Body of pancreas (tissue), 4 donors: ENCODE measurements around the gene SORCS2. TPM values are rescaled to one million over a fixed set of nuclear protein-coding genes. Genes with fewer than 3 reads are reported as not detected.

ENCODE experiments used
- ATAC-seq: fragments of 150-250 bp; one replicate; pipeline ENCODE4 v1.9.1; 2016
- DNase-seq, 4 donors: peaks; one replicate each; pipeline ENCODE4 v3.0.0-alpha.2; 2019
- H3K27ac ChIP-seq, 4 donors: fragments of 200-600 bp; sonication (generic); 1 replicate in 3 of 4; 2 replicates in 1 of 4; pipeline versions ENCODE4 v1.5.1 to v1.6.1; 2016 to 2019; ENCODE audit warnings: mild to moderate bottlenecking in 1 of 4, mixed read lengths in 1 of 4, moderate library complexity in 1 of 4
- H3K27me3 ChIP-seq, 2 donors: fragments of 200-600 bp; sonication (generic); one replicate each; pipeline ENCODE4 v1.6.0; 2016; ENCODE audit warnings: mild to moderate bottlenecking in 1 of 2
- H3K36me3 ChIP-seq, 2 donors: fragments of 200-600 bp; sonication (generic); replicated peaks in 1 of 2; 2 replicates each; pipeline ENCODE4 v1.5.1; 2016; ENCODE audit warnings: low read depth in 2 of 2; ENCODE audit not compliant: insufficient read depth in 1 of 2
- H3K4me1 ChIP-seq: fragments of 200-600 bp; sonication (generic); one replicate; pipeline ENCODE4 v1.6.0; 2016
- H3K4me3 ChIP-seq, 2 donors: fragments of 200-600 bp; sonication (generic); 1 replicate in 1 of 2; 2 replicates in 1 of 2; pipeline ENCODE4 v1.5.1; 2016 to 2019
- H3K9me3 ChIP-seq, 3 donors: fragments of 200-600 bp; sonication (generic); 1 replicate in 2 of 3; 2 replicates in 1 of 3; pipeline ENCODE4 v1.5.1; 2016
- POLR2A ChIP-seq, 3 donors: fragments of 450-650 bp; IDR thresholded peaks; one replicate each; pipeline ENCODE4 v1.6.1; 2016; ENCODE audit warnings: antibody characterized with exemption in 3 of 3, mild to moderate bottlenecking in 2 of 3
- WGBS, 2 donors: methylation state at CpG; one replicate each; pipeline ENCODE4 v1.1.5; 2017; 5-methylcytosine and 5-hydroxymethylcytosine counted together
- intact Hi-C: fragments of 100-400 bp; cut with DNase I; formaldehyde crosslinking; loops from one replicate; pipeline ENCODE4 v1.15.1; 2023
- total RNA-seq, 2 donors: library from RNA; depleted of rRNA; stranded (reverse); fragments of >200 nt; gene quantifications; one replicate each; pipeline ENCODE4 v1.1.0, GENCODE V29; 2016
- TF ChIP-seq, protein P1 (sequence below), 7 experiments: fragments of 450-650 bp in 4 of 7; fragments of 200-600 bp in 3 of 7; sonication (generic) in 3 of 7; IDR thresholded peaks; one replicate each; pipeline ENCODE4 v1.5.1; 2016 to 2019; ENCODE audit warnings: antibody characterized with exemption in 7 of 7

Gene SORCS2
- total RNA-seq, 2 donors from 2014 or later = 0.26 to 0.33 TPM

DNA sequence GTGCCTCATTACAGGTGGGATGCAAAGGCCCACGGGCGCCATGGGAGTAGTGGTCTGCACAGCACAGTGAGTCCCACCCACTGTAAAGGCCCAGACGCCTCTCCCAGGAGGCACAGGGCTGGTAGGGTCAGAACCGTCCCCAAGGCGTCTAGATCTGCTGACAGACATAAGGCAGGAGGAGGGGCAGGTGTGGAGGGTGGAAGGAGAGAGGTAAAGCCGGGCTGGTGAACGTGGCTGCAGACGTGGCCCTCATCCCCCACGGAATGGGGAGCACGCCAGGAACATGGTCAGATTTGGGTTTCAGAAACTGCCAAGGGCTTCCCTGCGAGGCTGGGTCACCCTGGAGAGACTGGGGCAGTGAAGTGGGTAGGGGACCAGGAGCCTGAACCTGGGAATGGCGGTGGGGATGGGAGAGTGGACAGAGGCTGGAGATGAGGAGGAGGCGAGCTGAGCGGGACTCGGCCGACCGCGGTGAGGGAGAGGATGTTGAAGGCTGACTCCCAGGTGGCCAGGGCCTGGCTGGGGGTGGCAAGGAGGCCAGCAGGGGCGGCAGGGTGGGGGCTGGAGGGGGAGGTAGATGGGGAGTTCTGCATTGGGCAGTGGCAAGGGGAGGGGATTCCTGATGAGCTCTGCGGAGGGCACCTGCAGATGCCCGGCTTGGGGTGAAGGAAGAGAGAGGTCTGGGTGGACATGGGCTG is 562.4 kb downstream of the SORCS2 start:
- Histone ChIP-seq H3K36me3 (no peaks in the 10 kb centered on the region), H3K27ac (no peak overlapping the region), H3K4me3 (no peak overlapping the region), H3K27me3 (no peaks in the 10 kb centered on the region), H3K4me1 (no peaks in the 10 kb centered on the region), H3K9me3 (no peaks in the 10 kb centered on the region)
- no peak for TF ChIP-seq POLR2A (IDR thresholded peaks at IDR 0.05)
- TF ChIP-seq, protein P1, sequence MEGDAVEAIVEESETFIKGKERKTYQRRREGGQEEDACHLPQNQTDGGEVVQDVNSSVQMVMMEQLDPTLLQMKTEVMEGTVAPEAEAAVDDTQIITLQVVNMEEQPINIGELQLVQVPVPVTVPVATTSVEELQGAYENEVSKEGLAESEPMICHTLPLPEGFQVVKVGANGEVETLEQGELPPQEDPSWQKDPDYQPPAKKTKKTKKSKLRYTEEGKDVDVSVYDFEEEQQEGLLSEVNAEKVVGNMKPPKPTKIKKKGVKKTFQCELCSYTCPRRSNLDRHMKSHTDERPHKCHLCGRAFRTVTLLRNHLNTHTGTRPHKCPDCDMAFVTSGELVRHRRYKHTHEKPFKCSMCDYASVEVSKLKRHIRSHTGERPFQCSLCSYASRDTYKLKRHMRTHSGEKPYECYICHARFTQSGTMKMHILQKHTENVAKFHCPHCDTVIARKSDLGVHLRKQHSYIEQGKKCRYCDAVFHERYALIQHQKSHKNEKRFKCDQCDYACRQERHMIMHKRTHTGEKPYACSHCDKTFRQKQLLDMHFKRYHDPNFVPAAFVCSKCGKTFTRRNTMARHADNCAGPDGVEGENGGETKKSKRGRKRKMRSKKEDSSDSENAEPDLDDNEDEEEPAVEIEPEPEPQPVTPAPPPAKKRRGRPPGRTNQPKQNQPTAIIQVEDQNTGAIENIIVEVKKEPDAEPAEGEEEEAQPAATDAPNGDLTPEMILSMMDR (IDR thresholded peaks at IDR 0.05) = no peak
- intact Hi-C loops = no loop called here
- no peak for DNase-seq
- WGBS, 2 donors = 83% methylated on average over 15 to 21 of the region's 21 CpGs
- ATAC-seq = no peak

DNA sequence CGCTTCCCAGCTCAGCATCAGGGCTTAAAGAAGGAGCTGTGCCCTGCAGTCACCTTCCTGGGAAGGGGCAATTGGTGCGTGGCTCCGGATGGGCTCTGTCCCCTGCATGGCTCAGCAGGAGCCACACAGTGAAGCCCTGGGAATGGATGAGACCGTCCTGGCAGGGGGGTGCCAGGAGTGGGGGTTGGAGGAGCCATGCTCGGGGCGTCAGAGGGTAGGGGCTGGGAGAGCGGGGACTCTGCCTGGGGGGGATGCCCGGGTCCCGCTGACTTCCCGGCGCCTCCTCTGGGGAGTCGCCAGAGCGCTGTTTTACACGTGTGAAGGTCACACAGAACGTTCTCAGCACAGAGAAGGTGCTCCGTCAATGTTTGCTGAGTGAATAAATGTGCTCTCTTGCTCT is 563.2 kb downstream of the SORCS2 start:
- 65 to 72% methylated on average over 3 to 15 of the region's 16 CpGs for WGBS, 2 donors
- intact Hi-C loops = no loop called here
- no peak overlapping the region for H3K4me3 ChIP-seq
- TF ChIP-seq, protein P1 (IDR thresholded peaks at IDR 0.05) = no peak
- TF ChIP-seq POLR2A (IDR thresholded peaks at IDR 0.05) = no peak
- H3K27ac ChIP-seq = no peak overlapping the region
- DNase-seq (no peak), ATAC-seq (no peak)
- H3K9me3 ChIP-seq = no peaks in the 10 kb centered on the region
- no peaks in the 10 kb centered on the region for H3K36me3 ChIP-seq
- no peaks in the 10 kb centered on the region for H3K4me1 ChIP-seq
- no peaks in the 10 kb centered on the region for H3K27me3 ChIP-seq

DNA sequence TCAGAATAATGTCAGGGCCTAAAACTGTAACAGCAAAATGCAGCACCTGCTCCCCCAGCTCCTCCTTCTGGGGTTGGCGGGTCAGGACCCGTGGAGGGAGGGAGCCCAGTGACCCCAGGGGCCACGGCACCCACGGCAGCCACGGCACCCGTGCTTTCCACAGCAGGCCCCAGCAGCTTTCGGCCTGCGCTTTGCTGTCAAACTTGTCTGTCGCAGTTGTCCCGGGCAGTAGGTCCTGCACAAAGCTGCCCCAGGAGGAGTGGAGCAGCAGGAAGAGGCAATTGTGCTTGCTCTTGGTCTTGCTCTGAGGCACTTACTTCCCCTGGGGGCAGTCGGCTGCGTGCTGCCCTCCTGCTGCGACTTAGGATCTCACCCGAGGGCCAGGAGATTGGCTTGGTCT is 563.7 kb downstream of the SORCS2 start:
- Histone ChIP-seq H3K36me3 (no peaks in the 10 kb centered on the region), H3K4me1 (no peaks in the 10 kb centered on the region), H3K9me3 (no peaks in the 10 kb centered on the region), H3K27ac (no peak overlapping the region), H3K27me3 (no peaks in the 10 kb centered on the region), H3K4me3 (no peak overlapping the region)
- intact Hi-C loops = no loop called here
- TF ChIP-seq, protein P1 (IDR thresholded peaks at IDR 0.05) = no peak
- TF ChIP-seq POLR2A (IDR thresholded peaks at IDR 0.05) = no peak
- no peak for DNase-seq
- no peak for ATAC-seq
- WGBS, 2 donors = 82 to 89% methylated on average over 8 to 12 of the region's 14 CpGs

DNA sequence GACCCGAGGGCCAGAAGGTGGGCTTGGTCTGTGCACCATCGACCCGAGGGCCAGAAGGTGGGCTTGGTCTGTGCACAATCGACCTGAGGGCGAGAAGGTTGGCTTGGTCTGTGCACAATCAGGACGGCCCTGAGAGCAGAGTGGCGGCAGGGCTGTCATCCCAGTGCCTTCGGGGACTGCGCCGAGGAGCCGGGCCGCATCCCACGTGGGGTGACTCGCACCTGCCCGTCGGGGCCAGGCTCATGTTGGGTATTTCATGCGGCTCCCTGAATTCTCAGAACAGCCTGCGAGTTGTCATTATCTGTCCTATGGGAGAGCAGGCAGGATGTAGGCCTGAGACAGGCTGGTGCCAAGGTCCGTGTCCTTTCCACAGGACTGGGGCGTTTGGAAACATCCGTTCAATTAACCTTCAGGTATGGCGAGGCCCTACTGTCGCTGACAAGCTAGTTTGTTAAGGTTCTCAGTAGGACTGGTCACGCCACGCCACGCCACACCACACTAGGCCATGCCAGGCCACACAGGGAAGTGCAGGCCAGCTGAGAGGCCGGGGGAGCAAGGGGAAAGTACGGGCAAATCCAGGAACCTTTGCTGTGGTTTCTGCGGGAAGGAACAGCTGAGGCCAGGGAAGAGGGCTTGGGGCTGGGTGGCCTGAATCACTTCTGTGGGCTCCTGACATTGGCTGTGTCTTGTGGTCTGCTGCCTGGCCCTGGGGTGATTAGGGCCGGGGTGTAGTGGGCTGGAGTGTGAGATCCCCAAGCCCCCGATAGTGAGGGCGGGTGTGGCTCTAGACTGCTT is 564.4 kb downstream of the SORCS2 start:
- no peaks in the 10 kb centered on the region for H3K4me1 ChIP-seq
- H3K9me3 ChIP-seq = no peaks in the 10 kb centered on the region
- DNase-seq (no peak), ATAC-seq (no peak)
- H3K36me3 ChIP-seq = no peaks in the 10 kb centered on the region
- TF ChIP-seq, protein P1 (IDR thresholded peaks at IDR 0.05) = no peak
- no peak for TF ChIP-seq POLR2A (IDR thresholded peaks at IDR 0.05)
- no peak overlapping the region for H3K4me3 ChIP-seq
- H3K27me3 ChIP-seq = no peaks in the 10 kb centered on the region
- WGBS, 2 donors = 82 to 92% methylated on average over 14 to 30 of the region's 32 CpGs
- intact Hi-C loops = no loop called here
- no peak overlapping the region for H3K27ac ChIP-seq
